CD14-positive monocyte (primary cell): ENCODE results near the gene FNDC10. TPM values are rescaled to one million over a fixed set of nuclear protein-coding genes. Genes with fewer than 3 reads are reported as not detected.
A peak's percentile ranks its signal among the peaks of the same experiment; 100 is the strongest.

Source experiments
- DNase-seq, 3 donors: peaks; one replicate each; pipeline ENCODE4 v3.0.0-alpha.2; 2011 to 2022
- H2AFZ ChIP-seq: 2 replicates; pipeline ENCODE4 v1.6.0; 2012; ENCODE audit warnings: mild to moderate bottlenecking, low read depth, low read length, inconsistent platforms; ENCODE audit not compliant: insufficient read depth, poor library complexity, severe bottlenecking
- H3K27ac ChIP-seq, 2 donors: 1 replicate in 1 of 2; 2 replicates in 1 of 2; pipeline ENCODE4 v1.5.1; 2012 to 2013; ENCODE audit warnings: low read length in 2 of 2, control low read depth in 1 of 2, inconsistent platforms in 1 of 2, low read depth in 1 of 2, mild to moderate bottlenecking in 1 of 2
- H3K27me3 ChIP-seq, 2 donors: one replicate each; pipeline versions ENCODE4 v1.6.0 to v1.6.1; 2011 to 2013; ENCODE audit warnings: low read length in 2 of 2; ENCODE audit not compliant: control insufficient read depth in 2 of 2, insufficient read depth in 2 of 2
- H3K36me3 ChIP-seq, 2 donors: replicated peaks in 1 of 2; 1 replicate in 1 of 2; 2 replicates in 1 of 2; pipeline versions ENCODE4 v1.5.1 to v1.6.1; 2012 to 2013; ENCODE audit warnings: low read length in 2 of 2, control low read depth in 1 of 2, inconsistent platforms in 1 of 2, mild to moderate bottlenecking in 1 of 2; ENCODE audit not compliant: insufficient read depth in 2 of 2, control insufficient read depth in 1 of 2
- H3K4me1 ChIP-seq, 2 donors: 1 replicate in 1 of 2; 2 replicates in 1 of 2; pipeline versions ENCODE4 v1.5.1 to v1.6.1; 2012 to 2013; ENCODE audit warnings: low read length in 2 of 2, control low read depth in 1 of 2, inconsistent platforms in 1 of 2, mild to moderate bottlenecking in 1 of 2, moderate library complexity in 1 of 2; ENCODE audit not compliant: insufficient read depth in 2 of 2, control insufficient read depth in 1 of 2
- H3K4me2 ChIP-seq: replicated peaks from 2 replicates; pipeline ENCODE3; 2012; ENCODE audit warnings: low read length, moderate library complexity, mild to moderate bottlenecking; ENCODE audit not compliant: poor library complexity, severe bottlenecking; ENCODE audit errors: extremely low read depth
- H3K4me3 ChIP-seq, 3 experiments: fragments of 200-600 bp in 1 of 3; sonication (generic) in 1 of 3; replicated peaks in 1 of 3; 1 replicate in 2 of 3; 2 replicates in 1 of 3; pipeline ENCODE4 v1.5.1; 2011 to 2013; ENCODE audit warnings: low read length in 3 of 3, mild to moderate bottlenecking in 3 of 3, control low read depth in 2 of 3, low read depth in 2 of 3, inconsistent platforms in 1 of 3, moderate library complexity in 1 of 3
- H3K79me2 ChIP-seq: 2 replicates; pipeline ENCODE4 v1.6.0; 2012; ENCODE audit warnings: mild to moderate bottlenecking, control low read depth, inconsistent platforms, low read length, moderate library complexity; ENCODE audit not compliant: insufficient read depth
- H3K9ac ChIP-seq: 2 replicates; pipeline ENCODE4 v1.6.0; 2017; ENCODE audit warnings: low read length, mild to moderate bottlenecking; ENCODE audit not compliant: insufficient read depth, poor library complexity, severe bottlenecking
- H3K9me3 ChIP-seq, 2 donors: replicated peaks in 1 of 2; 1 replicate in 1 of 2; 2 replicates in 1 of 2; pipeline versions ENCODE4 v1.5.1 to v1.6.1; 2012 to 2013; ENCODE audit warnings: low read length in 2 of 2, control low read depth in 1 of 2; ENCODE audit not compliant: control insufficient read depth in 1 of 2, insufficient read depth in 1 of 2
- H4K20me1 ChIP-seq: 2 replicates; pipeline ENCODE4 v1.6.0; 2012; ENCODE audit warnings: mild to moderate bottlenecking, low read length, control low read depth, moderate library complexity; ENCODE audit not compliant: insufficient read depth
- H3K27ac Mint-ChIP-seq, 7 donors: one replicate each; pipeline ENCODE4 v1.8.0; 2020; ENCODE audit warnings: mild to moderate bottlenecking in 7 of 7, mixed read lengths in 7 of 7, moderate library complexity in 6 of 7, inconsistent platforms in 2 of 7
- H3K27me3 Mint-ChIP-seq, 3 donors: one replicate each; pipeline ENCODE4 v1.8.0; 2021 to 2022; ENCODE audit warnings: low read depth in 3 of 3, mild to moderate bottlenecking in 3 of 3, mixed read lengths in 3 of 3, moderate library complexity in 3 of 3, inconsistent platforms in 1 of 3
- H3K36me3 Mint-ChIP-seq, 2 donors: one replicate each; pipeline ENCODE4 v1.8.0; 2020; ENCODE audit warnings: mixed read lengths in 2 of 2, inconsistent platforms in 1 of 2, mild to moderate bottlenecking in 1 of 2
- H3K4me1 Mint-ChIP-seq: one replicate; pipeline ENCODE4 v1.8.0; 2020; ENCODE audit warnings: mild to moderate bottlenecking, mixed read lengths
- H3K4me3 Mint-ChIP-seq, 2 donors: one replicate each; pipeline ENCODE4 v1.8.0; 2020; ENCODE audit warnings: mild to moderate bottlenecking in 2 of 2, mixed read lengths in 2 of 2, moderate library complexity in 1 of 2
- H3K9me3 Mint-ChIP-seq, 7 donors: one replicate each; pipeline ENCODE4 v1.8.0; 2020 to 2022; ENCODE audit warnings: mixed read lengths in 7 of 7, mild to moderate bottlenecking in 6 of 7, moderate library complexity in 6 of 7, inconsistent platforms in 2 of 7
- WGBS: methylation state at CpG from one replicate; pipeline ENCODE4 v1.1.5; 2013; ENCODE audit warnings: missing lambda C conversion rate; ENCODE audit not compliant: insufficient coverage; 5-methylcytosine and 5-hydroxymethylcytosine counted together
- intact Hi-C, 2 donors: fragments of 100-400 bp; cut with micrococcal nuclease; formaldehyde crosslinking; loops; one replicate each; pipeline versions ENCODE4 v1.15.0 to v1.15.1; 2023
- polyA plus RNA-seq, 3 donors: library from polyadenylated mRNA; depleted of rRNA in 1 of 3; unstranded in 2 of 3; stranded (reverse) in 1 of 3; fragments of 300-500 nt in 2 of 3; fragments of >200 nt in 1 of 3; fragmentation: Illumina TruSeq in 2 of 3; gene quantifications; 1 replicate in 2 of 3; 2 replicates in 1 of 3; pipeline ENCODE4 v1.2.3, GENCODE V29; 2012 to 2021
- TF ChIP-seq, protein P1 (sequence below): fragments of 200-600 bp; IDR thresholded peaks from one replicate; pipeline ENCODE4 v1.8.0; 2022; ENCODE audit warnings: antibody characterized with exemption, mild to moderate bottlenecking

The FNDC10 gene
- polyA plus RNA-seq, 3 donors, result 0.46 to 3.4 (median 1.5) TPM

DNA sequence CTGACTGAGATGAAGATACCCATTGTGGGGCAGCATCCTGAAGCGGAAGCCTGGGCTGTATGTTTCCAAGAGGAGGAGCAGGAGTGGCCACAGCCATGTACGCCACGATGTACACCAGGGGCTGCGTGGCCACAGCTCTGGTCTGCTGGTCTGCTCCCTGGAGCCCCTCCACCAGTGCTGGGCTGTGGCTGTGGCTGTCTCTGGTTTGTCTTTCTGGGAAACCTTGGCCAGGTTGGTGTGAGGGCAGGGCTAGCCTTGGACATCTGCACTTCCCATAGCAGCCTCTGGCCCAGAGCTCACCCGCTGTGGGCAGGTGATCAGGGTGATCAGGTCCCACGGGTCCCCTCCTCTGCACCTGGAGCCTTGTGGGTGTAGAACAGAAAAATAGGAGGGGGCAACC lies 18.0 kb upstream of the FNDC10 start:
- intact Hi-C loops, result no loop called here
- no peaks in the 10 kb centered on the region for H3K9me3 ChIP-seq
- H3K4me2 ChIP-seq, result no peak overlapping the region
- H3K4me3 ChIP-seq, result no peak overlapping the region
- H3K27me3 Mint-ChIP-seq, result peaks cover 0 to 7% (median 0%) of the 10 kb centered on the region in 3 donors
- peaks cover 0 to 5% of the 10 kb centered on the region in 2 donors for H3K36me3 ChIP-seq
- H4K20me1 ChIP-seq, result peaks cover 12% of the 10 kb centered on the region
- H3K9me3 Mint-ChIP-seq, result peaks cover 0 to 2% (median 0%) of the 10 kb centered on the region in 7 donors
- H3K27me3 ChIP-seq, result no peaks in the 10 kb centered on the region
- DNase-seq, result no peak
- peaks cover 9 to 11% of the 10 kb centered on the region in 2 donors for H3K36me3 Mint-ChIP-seq
- H3K27ac Mint-ChIP-seq, result no peak overlapping the region
- 95% methylated on average over 6 of the region's 6 CpGs for WGBS
- H3K9ac ChIP-seq, result no peak overlapping the region
- H3K4me1 ChIP-seq, result peaks cover 26 to 33% of the 10 kb centered on the region in 2 donors
- no peak overlapping the region for H2AFZ ChIP-seq
- H3K27ac ChIP-seq, result no peak overlapping the region
- peaks cover 21% of the 10 kb centered on the region for H3K79me2 ChIP-seq
- TF ChIP-seq, protein P1, sequence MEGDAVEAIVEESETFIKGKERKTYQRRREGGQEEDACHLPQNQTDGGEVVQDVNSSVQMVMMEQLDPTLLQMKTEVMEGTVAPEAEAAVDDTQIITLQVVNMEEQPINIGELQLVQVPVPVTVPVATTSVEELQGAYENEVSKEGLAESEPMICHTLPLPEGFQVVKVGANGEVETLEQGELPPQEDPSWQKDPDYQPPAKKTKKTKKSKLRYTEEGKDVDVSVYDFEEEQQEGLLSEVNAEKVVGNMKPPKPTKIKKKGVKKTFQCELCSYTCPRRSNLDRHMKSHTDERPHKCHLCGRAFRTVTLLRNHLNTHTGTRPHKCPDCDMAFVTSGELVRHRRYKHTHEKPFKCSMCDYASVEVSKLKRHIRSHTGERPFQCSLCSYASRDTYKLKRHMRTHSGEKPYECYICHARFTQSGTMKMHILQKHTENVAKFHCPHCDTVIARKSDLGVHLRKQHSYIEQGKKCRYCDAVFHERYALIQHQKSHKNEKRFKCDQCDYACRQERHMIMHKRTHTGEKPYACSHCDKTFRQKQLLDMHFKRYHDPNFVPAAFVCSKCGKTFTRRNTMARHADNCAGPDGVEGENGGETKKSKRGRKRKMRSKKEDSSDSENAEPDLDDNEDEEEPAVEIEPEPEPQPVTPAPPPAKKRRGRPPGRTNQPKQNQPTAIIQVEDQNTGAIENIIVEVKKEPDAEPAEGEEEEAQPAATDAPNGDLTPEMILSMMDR, result no peak
- peaks cover 30% of the 10 kb centered on the region for H3K4me1 Mint-ChIP-seq
- no peak overlapping the region for H3K4me3 Mint-ChIP-seq

DNA sequence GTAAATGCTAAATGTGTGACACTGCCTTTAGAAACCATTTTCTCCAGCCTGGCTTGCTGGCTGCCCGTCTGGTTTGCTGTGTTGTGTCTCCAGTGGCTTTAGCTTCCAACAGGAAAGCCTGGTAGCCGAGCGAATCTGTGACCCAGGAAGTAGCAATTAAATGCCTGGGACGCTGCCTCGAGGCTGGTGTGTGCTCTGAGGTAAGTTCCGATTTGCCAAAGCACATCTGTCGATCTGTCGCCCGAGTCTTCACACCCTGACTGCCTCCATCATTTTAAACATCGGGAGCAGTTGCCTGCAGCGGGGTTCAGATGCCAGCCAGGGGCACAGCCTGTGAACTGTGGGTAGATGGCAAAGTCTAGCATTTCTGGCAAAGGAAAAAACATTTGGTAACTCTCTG lies 17.6 kb upstream of the FNDC10 start:
- intact Hi-C loops, result no loop called here
- DNase-seq, result no peak
- Mint-ChIP-seq H3K27ac (peak overlapping the region in 1 of 7 donors; percentile 7), H3K27me3 (peaks cover 0 to 6% (median 0%) of the 10 kb centered on the region in 3 donors), H3K4me1 (peaks cover 30% of the 10 kb centered on the region), H3K9me3 (peaks cover 0 to 2% (median 0%) of the 10 kb centered on the region in 7 donors), H3K36me3 (peaks cover 9 to 11% of the 10 kb centered on the region in 2 donors), H3K4me3 (peak overlapping the region; percentile 16 to 82)
- no peak overlapping the region for H3K9ac ChIP-seq
- TF ChIP-seq, protein P1, result no peak
- H3K27ac ChIP-seq, result no peak overlapping the region
- H2AFZ ChIP-seq, result no peak overlapping the region
- peaks cover 12% of the 10 kb centered on the region for H4K20me1 ChIP-seq
- peaks cover 22% of the 10 kb centered on the region for H3K79me2 ChIP-seq
- peaks cover 26 to 33% of the 10 kb centered on the region in 2 donors for H3K4me1 ChIP-seq
- no peaks in the 10 kb centered on the region for H3K27me3 ChIP-seq
- no peak overlapping the region for H3K4me3 ChIP-seq
- peaks cover 0 to 5% of the 10 kb centered on the region in 2 donors for H3K36me3 ChIP-seq
- no peaks in the 10 kb centered on the region for H3K9me3 ChIP-seq
- WGBS, result 98% methylated on average over 4 of the region's 11 CpGs
- H3K4me2 ChIP-seq, result no peak overlapping the region
